NT2/D1 (cell line): ENCODE results near the gene RFC1.
"Not testable (repeated sequence)": the region's sequence is repeated elsewhere in the genome, so short reads cannot be mapped to it uniquely, and the experiment has no call there.

ENCODE experiments used
- DNase-seq: peaks from one replicate; pipeline ENCODE4 v3.0.0-alpha.2; 2011; ENCODE audit warnings: low read depth, low spot score
- H3K27me3 ChIP-seq: 2 replicates; pipeline ENCODE4 v1.6.0; 2011; ENCODE audit warnings: mild to moderate bottlenecking; ENCODE audit not compliant: insufficient read length, insufficient read depth
- H3K36me3 ChIP-seq: 2 replicates; pipeline ENCODE4 v1.6.1; 2011; ENCODE audit warnings: mild to moderate bottlenecking, low read length, mixed read lengths; ENCODE audit not compliant: insufficient read depth, insufficient read length
- H3K4me1 ChIP-seq: 2 replicates; pipeline ENCODE4 v1.5.1; 2011; ENCODE audit not compliant: insufficient read depth, insufficient read length
- H3K4me3 ChIP-seq: 2 replicates; pipeline ENCODE4 v1.5.1; 2011; ENCODE audit warnings: low read depth; ENCODE audit not compliant: insufficient read length
- H3K9ac ChIP-seq: 2 replicates; pipeline ENCODE4 v1.6.0; 2011; ENCODE audit warnings: low read depth; ENCODE audit not compliant: insufficient read length
- H3K9me3 ChIP-seq: 2 replicates; pipeline ENCODE4 v1.5.1; 2011; ENCODE audit warnings: mild to moderate bottlenecking, low read length; ENCODE audit not compliant: insufficient read depth
- SUZ12 ChIP-seq: IDR thresholded peaks from 2 replicates; pipeline ENCODE4 v1.6.1; 2011; ENCODE audit not compliant: insufficient read length, insufficient read depth; ENCODE audit errors: extremely low read depth
- YY1 ChIP-seq: IDR thresholded peaks from 2 replicates; pipeline ENCODE4 v1.6.1; 2011; ENCODE audit not compliant: insufficient read length, insufficient read depth
- ZNF274 ChIP-seq: IDR thresholded peaks from 2 replicates; pipeline ENCODE4 v1.6.1; 2011; ENCODE audit warnings: mild to moderate bottlenecking, low read depth, low read length

RFC1 gene

DNA sequence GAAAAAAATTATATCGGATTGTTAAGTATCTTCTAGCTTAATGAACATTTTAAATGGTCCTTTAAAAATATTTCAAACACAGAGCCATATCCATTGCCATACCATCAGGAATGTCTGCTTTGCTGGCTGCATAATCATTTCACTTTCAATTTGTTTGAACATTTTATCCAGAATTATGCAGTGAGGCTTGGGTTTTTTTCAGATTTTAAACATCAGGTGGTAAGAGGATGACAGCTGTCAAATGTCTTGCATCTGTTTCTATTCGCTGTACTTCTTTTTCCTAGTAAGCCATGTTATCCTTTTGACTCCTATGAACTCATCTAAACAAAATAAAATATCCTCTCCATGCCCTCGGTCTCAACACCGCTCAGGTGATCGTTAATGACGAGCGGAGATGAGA lies 802 bp downstream of the RFC1 start:
- no peak for TF ChIP-seq ZNF274
- TF ChIP-seq YY1: no peak
- TF ChIP-seq SUZ12: no peak
- no peaks in the 10 kb centered on the region for H3K27me3 ChIP-seq
- no peaks in the 10 kb centered on the region for H3K4me1 ChIP-seq
- H3K9me3 ChIP-seq: no peaks in the 10 kb centered on the region
- no peaks in the 10 kb centered on the region for H3K36me3 ChIP-seq
- H3K9ac ChIP-seq: peak overlapping the region; percentile 87
- DNase-seq: no peak
- peak overlapping the region; percentile 69 for H3K4me3 ChIP-seq

GRCh38 chr4:39363773-39364393 lies 2.3 kb downstream of the RFC1 start:
- DNase-seq: no peak
- Histone ChIP-seq H3K4me1 (no peaks in the 10 kb centered on the region), H3K9me3 (no peaks in the 10 kb centered on the region), H3K9ac (no peak overlapping the region), H3K27me3 (no peaks in the 10 kb centered on the region), H3K36me3 (peaks cover 2% of the 10 kb centered on the region), H3K4me3 (no peak overlapping the region)
- no peak for TF ChIP-seq YY1
- TF ChIP-seq SUZ12: no peak
- no peak for TF ChIP-seq ZNF274

GRCh38 chr4:39362827-39363226 lies 3.3 kb downstream of the RFC1 start:
- Histone ChIP-seq H3K4me1 (no peaks in the 10 kb centered on the region), H3K36me3 (peaks cover 5% of the 10 kb centered on the region), H3K9me3 (no peaks in the 10 kb centered on the region), H3K27me3 (no peaks in the 10 kb centered on the region), H3K9ac (no peak overlapping the region), H3K4me3 (no peak overlapping the region)
- DNase-seq: no peak
- TF ChIP-seq YY1 (no peak), SUZ12 (no peak), ZNF274 (no peak)

GRCh38 chr4:39360611-39361010 lies 5.6 kb downstream of the RFC1 start:
- H3K36me3 ChIP-seq, H3K9ac ChIP-seq, H3K9me3 ChIP-seq, DNase-seq, H3K4me1 ChIP-seq, H3K27me3 ChIP-seq, H3K4me3 ChIP-seq: not testable (repeated sequence)

DNA sequence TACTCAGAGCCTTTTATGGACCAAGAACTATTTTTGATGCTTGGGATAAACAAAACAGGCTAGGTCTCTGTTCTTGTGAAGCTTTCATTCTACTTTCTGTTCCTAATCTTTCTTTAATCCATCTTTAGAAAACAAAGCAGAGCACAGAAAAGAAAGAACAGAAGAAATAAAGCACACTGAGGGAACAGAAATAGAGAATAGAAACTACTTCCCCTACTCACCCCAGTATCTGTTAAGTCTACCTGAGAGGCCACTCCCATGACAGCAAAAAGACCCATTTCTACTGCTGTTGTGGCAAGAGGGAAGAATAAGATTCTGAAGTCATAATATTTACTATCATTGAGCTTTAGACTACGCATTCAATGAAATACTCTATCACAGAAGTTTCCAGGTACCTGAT lies 9.2 kb downstream of the RFC1 start:
- peaks cover 5% of the 10 kb centered on the region for H3K36me3 ChIP-seq
- TF ChIP-seq YY1: no peak
- TF ChIP-seq SUZ12: no peak
- TF ChIP-seq ZNF274: no peak
- H3K9me3 ChIP-seq: no peaks in the 10 kb centered on the region
- no peak for DNase-seq
- no peaks in the 10 kb centered on the region for H3K4me1 ChIP-seq
- no peak overlapping the region for H3K4me3 ChIP-seq
- H3K27me3 ChIP-seq: no peaks in the 10 kb centered on the region
- no peak overlapping the region for H3K9ac ChIP-seq

GRCh38 chr4:39354254-39354552 lies 12.0 kb downstream of the RFC1 start:
- no peak overlapping the region for H3K4me3 ChIP-seq
- no peaks in the 10 kb centered on the region for H3K9me3 ChIP-seq
- no peak for DNase-seq
- TF ChIP-seq ZNF274: no peak
- TF ChIP-seq YY1: no peak
- no peak for TF ChIP-seq SUZ12
- no peak overlapping the region for H3K9ac ChIP-seq
- peaks cover 20% of the 10 kb centered on the region for H3K36me3 ChIP-seq
- H3K27me3 ChIP-seq: no peaks in the 10 kb centered on the region
- H3K4me1 ChIP-seq: no peaks in the 10 kb centered on the region

- no peaks in the 10 kb centered on the region for H3K4me1 ChIP-seq
- no peak overlapping the region for H3K4me3 ChIP-seq
Measured at GRCh38 chr4:39353478-39354253, 12.5 kb downstream of the RFC1 start.

DNA sequence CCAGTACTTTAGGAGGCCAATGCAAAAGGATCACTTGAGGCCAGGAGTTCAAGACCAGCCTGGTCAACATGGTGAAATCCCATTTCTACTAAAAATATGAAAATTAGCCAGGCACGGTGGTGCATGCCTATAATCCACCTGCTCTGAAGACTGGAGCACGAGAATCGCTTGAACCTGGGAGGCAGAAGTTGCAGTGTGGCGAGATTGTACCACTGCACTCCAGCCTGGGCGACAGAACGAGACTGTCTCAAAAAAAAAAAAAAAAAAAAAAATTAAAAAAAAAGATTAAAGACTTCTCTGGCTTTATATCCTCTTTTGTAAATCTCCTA lies 13.0 kb downstream of the RFC1 start:
- not testable (repeated sequence) for H3K4me1 ChIP-seq, H3K27me3 ChIP-seq, H3K4me3 ChIP-seq, H3K9ac ChIP-seq, DNase-seq, H3K9me3 ChIP-seq
- H3K36me3 ChIP-seq: peaks cover 22% of the 10 kb centered on the region

More at GRCh38 chr4:39353478-39354253, 12.5 kb downstream of the RFC1 start:
- TF ChIP-seq SUZ12 (no peak), YY1 (no peak), ZNF274 (no peak)
- Histone ChIP-seq H3K27me3 (no peaks in the 10 kb centered on the region), H3K9me3 (no peaks in the 10 kb centered on the region), H3K36me3 (peaks cover 19% of the 10 kb centered on the region), H3K9ac (no peak overlapping the region)
- no peak for DNase-seq
